CD4-positive, alpha-beta T cell (primary cell): ENCODE data around the gene METTL1. TPM values are rescaled to one million over a fixed set of nuclear protein-coding genes. Genes with fewer than 3 reads are reported as not detected.
A peak's percentile ranks its signal among the peaks of the same experiment; 100 is the strongest.

Experiments used
- ATAC-seq: fragments of 200-7000 bp; cut with Tn5 transposase; one replicate; pipeline ENCODE4 v1.10.0; 2022; ENCODE audit warnings: mild to moderate bottlenecking; ENCODE audit not compliant: poor library complexity
- CTCF ChIA-PET: fragments of 350-600 bp; sonication (Branson Sonifier 250); formaldehyde crosslinking; loops from one replicate; lab custom pipeline; 2021; ENCODE audit warnings: antibody characterized with exemption, inconsistent platforms; lab: Charles Lee
- POLR2A ChIA-PET: fragments of 350-600 bp; sonication (Branson Sonifier 250); formaldehyde crosslinking; loops from one replicate; lab custom pipeline; 2021; ENCODE audit warnings: antibody characterized with exemption, inconsistent platforms; lab: Charles Lee
- DNase-seq, 14 experiments: peaks; one replicate each; pipeline ENCODE4 v3.0.0-alpha.2; 2013 to 2020; ENCODE audit warnings: mixed read lengths in 2 of 14
- H3K27ac ChIP-seq, 2 donors: one replicate each; pipeline versions ENCODE4 v1.5.1 to v1.7.0; 2013; ENCODE audit warnings: low read length in 2 of 2, low read depth in 1 of 2, mild to moderate bottlenecking in 1 of 2
- H3K27me3 ChIP-seq, 2 experiments: 1 replicate in 1 of 2; 2 replicates in 1 of 2; pipeline versions ENCODE4 v1.6.1 to v1.7.0; 2013; ENCODE audit warnings: low read length in 2 of 2, control low read depth in 1 of 2, mild to moderate bottlenecking in 1 of 2, moderate library complexity in 1 of 2; ENCODE audit not compliant: insufficient read depth in 2 of 2, control insufficient read depth in 1 of 2
- H3K36me3 ChIP-seq: one replicate; pipeline ENCODE4 v1.6.1; 2013; ENCODE audit warnings: low read length, control low read depth; ENCODE audit not compliant: insufficient read depth
- H3K4me1 ChIP-seq: one replicate; pipeline ENCODE4 v1.6.1; 2013; ENCODE audit warnings: low read length, control low read depth; ENCODE audit not compliant: insufficient read depth
- H3K4me3 ChIP-seq: one replicate; pipeline ENCODE4 v1.5.1; 2013; ENCODE audit warnings: mild to moderate bottlenecking, low read length, moderate library complexity
- H3K9me3 ChIP-seq, 2 experiments: 1 replicate in 1 of 2; 2 replicates in 1 of 2; pipeline versions ENCODE4 v1.6.1 to v1.7.0; 2013; ENCODE audit warnings: low read length in 2 of 2, mild to moderate bottlenecking in 2 of 2, control low read depth in 1 of 2, moderate library complexity in 1 of 2; ENCODE audit not compliant: control insufficient read depth in 1 of 2, insufficient read depth in 1 of 2
- H3K27ac Mint-ChIP-seq: one replicate; pipeline ENCODE4 v1.8.0; 2020; ENCODE audit warnings: mixed read lengths
- H3K27me3 Mint-ChIP-seq: one replicate; pipeline ENCODE4 v1.8.0; 2021; ENCODE audit warnings: mixed read lengths
- H3K36me3 Mint-ChIP-seq: one replicate; pipeline ENCODE4 v1.8.0; 2021; ENCODE audit warnings: low read depth, mixed read lengths
- H3K4me1 Mint-ChIP-seq: one replicate; pipeline ENCODE4 v1.8.0; 2021; ENCODE audit warnings: low read depth, mixed read lengths
- H3K4me3 Mint-ChIP-seq: one replicate; pipeline ENCODE4 v1.8.0; 2020; ENCODE audit warnings: mild to moderate bottlenecking, mixed read lengths
- H3K9me3 Mint-ChIP-seq: one replicate; pipeline ENCODE4 v1.8.0; 2020; ENCODE audit warnings: mixed read lengths
- intact Hi-C, 2 experiments: fragments of 100-400 bp; cut with DNase I in 1 of 2; cut with micrococcal nuclease in 1 of 2; formaldehyde crosslinking; loops; one replicate each; pipeline versions ENCODE4 v1.15.1 to v1.9.0; 2023 to 2025; cut with DNase I, micrococcal nuclease
- microRNA-seq: library from miRNA; unstranded; fragments of <30 nt; microRNA quantifications from one replicate; pipeline ENCODE4 v1.2.0, GENCODE V29; 2021; ENCODE audit warnings: borderline microRNAs expressed, borderline replicate concordance
- total RNA-seq, 174 experiments: library from RNA in 2 of 174; stranded (reverse) in 2 of 174; gene quantifications; one replicate each; pipeline ENCODE4 v1.2.3 and lab custom pipeline; 2021 to 2026
- TF ChIP-seq, protein P1 (sequence below): fragments of 200-600 bp; IDR thresholded peaks from one replicate; pipeline ENCODE4 v1.8.0; 2022; ENCODE audit warnings: antibody characterized with exemption, mild to moderate bottlenecking

Gene METTL1
- total RNA-seq, 2 experiments from 2014 or later, result 9.3 to 12.0 TPM

DNA sequence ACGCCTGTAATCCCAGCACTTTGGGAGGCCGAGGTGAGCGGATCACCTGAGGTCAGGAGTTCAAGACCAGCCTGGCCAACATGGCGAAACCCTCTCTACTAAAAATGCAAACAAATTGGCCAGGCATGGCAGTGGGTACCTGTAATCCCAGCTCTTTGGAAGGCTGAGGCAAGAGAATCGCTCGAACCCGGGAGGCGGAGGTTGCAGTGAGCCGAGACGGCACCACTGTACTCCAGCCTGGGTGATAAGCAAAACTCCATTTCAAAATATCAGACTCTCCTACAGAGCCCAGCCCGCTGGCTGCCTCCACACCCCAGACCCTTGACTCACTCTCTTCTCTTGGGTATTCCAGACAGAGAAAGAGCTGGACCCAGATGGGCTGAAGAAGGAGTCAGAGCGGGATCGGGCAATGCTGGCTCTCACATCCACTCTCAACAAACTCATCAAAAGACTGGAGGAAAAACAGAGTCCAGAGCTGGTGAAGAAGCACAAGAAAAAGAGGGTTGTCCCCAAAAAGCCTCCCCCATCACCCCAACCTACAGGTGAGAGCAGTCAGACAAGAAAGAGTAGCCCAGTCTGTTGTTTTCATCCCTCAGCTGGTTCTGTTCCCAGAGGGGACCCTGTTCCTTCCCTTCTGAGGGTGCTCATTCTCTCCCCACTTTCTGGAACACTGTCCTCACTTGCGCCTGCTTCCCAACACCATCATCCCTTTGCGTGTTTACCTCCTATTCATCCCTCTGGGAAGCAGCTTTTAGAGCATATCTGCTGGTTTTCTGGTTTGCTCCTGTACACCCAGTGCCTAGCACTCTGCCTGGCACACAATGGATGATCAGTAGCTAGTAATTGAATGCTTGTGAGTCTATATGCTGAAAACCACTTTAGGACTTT, 53.0 kb downstream of the METTL1 start:
- TF ChIP-seq, protein P1, sequence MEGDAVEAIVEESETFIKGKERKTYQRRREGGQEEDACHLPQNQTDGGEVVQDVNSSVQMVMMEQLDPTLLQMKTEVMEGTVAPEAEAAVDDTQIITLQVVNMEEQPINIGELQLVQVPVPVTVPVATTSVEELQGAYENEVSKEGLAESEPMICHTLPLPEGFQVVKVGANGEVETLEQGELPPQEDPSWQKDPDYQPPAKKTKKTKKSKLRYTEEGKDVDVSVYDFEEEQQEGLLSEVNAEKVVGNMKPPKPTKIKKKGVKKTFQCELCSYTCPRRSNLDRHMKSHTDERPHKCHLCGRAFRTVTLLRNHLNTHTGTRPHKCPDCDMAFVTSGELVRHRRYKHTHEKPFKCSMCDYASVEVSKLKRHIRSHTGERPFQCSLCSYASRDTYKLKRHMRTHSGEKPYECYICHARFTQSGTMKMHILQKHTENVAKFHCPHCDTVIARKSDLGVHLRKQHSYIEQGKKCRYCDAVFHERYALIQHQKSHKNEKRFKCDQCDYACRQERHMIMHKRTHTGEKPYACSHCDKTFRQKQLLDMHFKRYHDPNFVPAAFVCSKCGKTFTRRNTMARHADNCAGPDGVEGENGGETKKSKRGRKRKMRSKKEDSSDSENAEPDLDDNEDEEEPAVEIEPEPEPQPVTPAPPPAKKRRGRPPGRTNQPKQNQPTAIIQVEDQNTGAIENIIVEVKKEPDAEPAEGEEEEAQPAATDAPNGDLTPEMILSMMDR, result no peak
- ChIA-PET CTCF (no interaction called here), POLR2A (interaction anchor here (1.1 to 1.6 kb wide), 3 partner anchors 22 to 26 kb away, joined by 3 to 4 read pairs (median 3); no protein-coding TSS in a partner anchor)
- Histone ChIP-seq H3K9me3 (no peaks in the 10 kb centered on the region), H3K27me3 (no peaks in the 10 kb centered on the region), H3K36me3 (peaks cover 63% of the 10 kb centered on the region), H3K27ac (no peak overlapping the region), H3K4me1 (no peaks in the 10 kb centered on the region), H3K4me3 (no peak overlapping the region)
- Mint-ChIP-seq H3K4me1 (peaks cover 18% of the 10 kb centered on the region), H3K27ac (peak overlapping the region; percentile 61), H3K9me3 (no peaks in the 10 kb centered on the region), H3K4me3 (no peak overlapping the region), H3K36me3 (peaks cover 65% of the 10 kb centered on the region), H3K27me3 (no peaks in the 10 kb centered on the region)
- no peak for DNase-seq
- no peak for ATAC-seq
- intact Hi-C loops, result loop anchor here in 1 of 2 experiments (2.0 kb wide), 1 partner anchor 20 kb away; the partner anchor contains the start of gene AGAP2

Small RNAs within 50 kb of the gene (microRNA-seq; reads per million reads assigned to microRNA genes)
- gene MIR6759, result not detected

Other genes starting within 250 kb of the METTL1 start
- 10 to 100 TPM; 72.4 to 74.7 TPM for gene MBD6, start 249.3 kb downstream of the METTL1 start, total RNA-seq
- 10 to 100 TPM; 39.6 TPM for gene DCTN2, start 224.9 kb downstream of the METTL1 start, total RNA-seq
- under 1 TPM; 0.39 to 0.47 TPM for gene KIF5A, start 222.1 kb downstream of the METTL1 start, total RNA-seq
- 10 to 100 TPM; 15.1 to 17.3 TPM for gene PIP4K2C, start 180.9 kb downstream of the METTL1 start, total RNA-seq
- 10 to 100 TPM; 28.6 to 29.4 TPM for gene DTX3, start 167.3 kb downstream of the METTL1 start, total RNA-seq
- gene ARHGEF25, start 160.7 kb downstream of the METTL1 start, total RNA-seq, result under 1 TPM; 0.25 to 0.27 TPM
- gene B4GALNT1, start 138.9 kb downstream of the METTL1 start, total RNA-seq, result not detected
- gene OS9, start 78.0 kb downstream of the METTL1 start, total RNA-seq, result 100 to 1,000 TPM; 108 to 112 TPM
- 10 to 100 TPM; 21.0 to 21.2 TPM for gene AGAP2, start 33.4 kb downstream of the METTL1 start, total RNA-seq
- gene TSPAN31, start 27.1 kb downstream of the METTL1 start, total RNA-seq, result 10 to 100 TPM; 10.3 to 10.7 TPM
- 10 to 100 TPM in 1 of 2 experiments, 1 to 10 TPM in 1; 8.7 to 10.8 TPM for gene CDK4, start 19.8 kb downstream of the METTL1 start, total RNA-seq
- gene MARCHF9, start 17.0 kb downstream of the METTL1 start, total RNA-seq, result 10 to 100 TPM; 39.9 to 40.8 TPM
- 1 to 10 TPM; 1.0 to 1.4 TPM for gene CYP27B1, start 5.0 kb downstream of the METTL1 start, total RNA-seq
- gene EEF1AKMT3, start 509 bp upstream of the METTL1 start, total RNA-seq, result 1 to 10 TPM; 1.1 to 1.4 TPM
- gene TSFM, start 10.7 kb upstream of the METTL1 start, total RNA-seq, result 10 to 100 TPM; 25.8 to 26.9 TPM
- gene AVIL, start 46.6 kb upstream of the METTL1 start, total RNA-seq, result 1 to 10 TPM in 1 of 2 experiments, under 1 TPM in 1; 0.60 to 1.2 TPM
- 10 to 100 TPM; 86.2 to 86.4 TPM for gene CTDSP2, start 74.6 kb upstream of the METTL1 start, total RNA-seq
- gene ATP23, start 169.5 kb upstream of the METTL1 start, total RNA-seq, result 1 to 10 TPM; 5.3 to 5.6 TPM